PC-3 (cell line): ENCODE measurements around the gene POLR3F. TPM values are rescaled to one million over a fixed set of nuclear protein-coding genes. Genes with fewer than 3 reads are reported as not detected.

Source experiments
- ATAC-seq: fragments of 200-7000 bp; cut with Tn5 transposase; 2 replicates; pipeline ENCODE4 v1.9.1; 2020; ENCODE audit warnings: mild to moderate bottlenecking, moderate library complexity
- BruUV-seq: library from RNA; stranded (reverse); fragments of 400-500 nt; replicated peaks from 2 replicates; lab custom pipeline; 2021; lab: Mats Ljungman, UMichigan
- CTCF ChIA-PET: fragments of 300-600 bp; sonication (Branson Sonifier 250); formaldehyde crosslinking; loops from one replicate; lab custom pipeline; 2022; ENCODE audit warnings: antibody characterized with exemption; lab: Charles Lee
- POLR2A ChIA-PET: fragments of 300-600 bp; sonication (Branson Sonifier 250); formaldehyde crosslinking; loops from one replicate; lab custom pipeline; 2022; ENCODE audit warnings: antibody characterized with exemption; ENCODE audit not compliant: unreplicated experiment; lab: Charles Lee
- DNase-seq: peaks from one replicate; pipeline ENCODE4 v3.0.0-alpha.2; 2015
- H2AFZ ChIP-seq: fragments of 300-600 bp; sonication (generic); 2 replicates; pipeline ENCODE4 v1.6.0; 2016; ENCODE audit warnings: antibody characterized with exemption, low read length
- H3F3A ChIP-seq: fragments of 300-600 bp; sonication (generic); one replicate; pipeline ENCODE4 v1.6.0; 2017; ENCODE audit warnings: antibody characterized with exemption, low read length, control low read depth, mild to moderate bottlenecking; ENCODE audit not compliant: unreplicated experiment
- H3K27ac ChIP-seq: fragments of 300-600 bp; sonication (generic); 2 replicates; pipeline ENCODE4 v1.5.1; 2016; ENCODE audit warnings: mild to moderate bottlenecking, low read length
- H3K27me3 ChIP-seq: fragments of 300-600 bp; sonication (generic); 2 replicates; pipeline ENCODE4 v1.6.1; 2016; ENCODE audit warnings: low read length, mixed read lengths
- H3K36me3 ChIP-seq: fragments of 300-600 bp; sonication (generic); 2 replicates; pipeline ENCODE4 v1.6.1; 2016; ENCODE audit warnings: low read depth, mixed run types, low read length, mixed read lengths
- H3K4me1 ChIP-seq: fragments of 300-600 bp; sonication (generic); 2 replicates; pipeline ENCODE4 v1.5.1; 2016; ENCODE audit warnings: low read length; ENCODE audit not compliant: insufficient read depth
- H3K4me2 ChIP-seq: fragments of 300-600 bp; sonication (generic); 2 replicates; pipeline ENCODE4 v1.6.0; 2016; ENCODE audit warnings: low read length
- H3K4me3 ChIP-seq: fragments of 300-600 bp; sonication (generic); 2 replicates; pipeline ENCODE4 v1.5.1; 2016; ENCODE audit warnings: mild to moderate bottlenecking, low read length, mixed read lengths
- H3K79me2 ChIP-seq: fragments of 300-600 bp; sonication (generic); 2 replicates; pipeline ENCODE4 v1.6.1; 2017; ENCODE audit warnings: low read length, mixed read lengths
- H3K9ac ChIP-seq: fragments of 300-600 bp; sonication (generic); 2 replicates; pipeline ENCODE4 v1.6.0; 2016; ENCODE audit warnings: mild to moderate bottlenecking, low read length
- H3K9me2 ChIP-seq: fragments of 300-600 bp; sonication (generic); replicated peaks from 2 replicates; pipeline ENCODE4 v1.6.1; 2016; ENCODE audit warnings: mixed run types, low read length, mixed read lengths
- H3K9me3 ChIP-seq: fragments of 300-600 bp; sonication (generic); 2 replicates; pipeline ENCODE4 v1.6.1; 2016; ENCODE audit warnings: low read length, mixed read lengths
- H4K20me1 ChIP-seq: fragments of 300-600 bp; sonication (generic); 2 replicates; pipeline ENCODE4 v1.6.1; 2016; ENCODE audit warnings: low read length, mixed read lengths
- EZH2 ChIP-seq: fragments of 300-600 bp; sonication (generic); IDR thresholded peaks from one replicate; pipeline ENCODE4 v1.6.1; 2017; ENCODE audit warnings: antibody characterized with exemption, mild to moderate bottlenecking, low read length; ENCODE audit not compliant: unreplicated experiment
- EZH2phosphoT487 ChIP-seq: fragments of 300-600 bp; sonication (generic); IDR thresholded peaks from 2 replicates; pipeline ENCODE4 v1.6.1; 2018; ENCODE audit warnings: mild to moderate bottlenecking, antibody characterized with exemption, low read length, borderline replicate concordance
- intact Hi-C: fragments of 100-400 bp; cut with micrococcal nuclease; formaldehyde crosslinking; loops from 2 replicates; pipeline ENCODE4 v1.9.0; 2023
- total RNA-seq: library from RNA; depleted of rRNA; stranded (reverse); fragments of >200 nt; gene quantifications from 2 replicates; pipeline ENCODE4 v1.2.3, GENCODE V29; 2014
- TF ChIP-seq, protein P1 (sequence below): fragments of 300-600 bp; sonication (generic); conservative IDR thresholded peaks from 2 replicates; pipeline ENCODE4 v1.5.1; 2017; ENCODE audit warnings: antibody characterized with exemption, low read depth, mild to moderate bottlenecking, low read length

The POLR3F gene
- total RNA-seq, 1 experiment from 2014 or later: 28.2 TPM

DNA sequence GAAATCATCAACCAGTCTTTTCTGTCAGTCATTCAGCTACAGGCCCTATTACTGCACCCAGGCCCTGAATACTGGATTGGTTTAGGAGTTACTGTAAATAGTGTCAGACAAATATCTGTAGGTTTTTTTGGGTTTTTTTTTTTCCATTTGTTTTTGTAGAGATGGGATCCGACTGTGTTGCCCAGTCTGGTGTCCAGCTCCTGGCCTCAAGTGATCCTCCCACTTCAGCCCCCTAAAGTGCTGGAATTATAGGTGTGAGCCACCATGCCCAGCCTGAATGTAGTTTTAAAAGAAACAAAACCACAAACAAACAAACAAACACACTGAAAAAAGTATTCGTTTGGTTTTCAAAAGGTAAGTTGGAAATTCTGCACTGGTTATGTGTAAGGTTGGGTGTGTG is 40.0 kb upstream of the POLR3F start:
- no peaks in the 10 kb centered on the region for H3K9me2 ChIP-seq
- TF ChIP-seq, protein P1, sequence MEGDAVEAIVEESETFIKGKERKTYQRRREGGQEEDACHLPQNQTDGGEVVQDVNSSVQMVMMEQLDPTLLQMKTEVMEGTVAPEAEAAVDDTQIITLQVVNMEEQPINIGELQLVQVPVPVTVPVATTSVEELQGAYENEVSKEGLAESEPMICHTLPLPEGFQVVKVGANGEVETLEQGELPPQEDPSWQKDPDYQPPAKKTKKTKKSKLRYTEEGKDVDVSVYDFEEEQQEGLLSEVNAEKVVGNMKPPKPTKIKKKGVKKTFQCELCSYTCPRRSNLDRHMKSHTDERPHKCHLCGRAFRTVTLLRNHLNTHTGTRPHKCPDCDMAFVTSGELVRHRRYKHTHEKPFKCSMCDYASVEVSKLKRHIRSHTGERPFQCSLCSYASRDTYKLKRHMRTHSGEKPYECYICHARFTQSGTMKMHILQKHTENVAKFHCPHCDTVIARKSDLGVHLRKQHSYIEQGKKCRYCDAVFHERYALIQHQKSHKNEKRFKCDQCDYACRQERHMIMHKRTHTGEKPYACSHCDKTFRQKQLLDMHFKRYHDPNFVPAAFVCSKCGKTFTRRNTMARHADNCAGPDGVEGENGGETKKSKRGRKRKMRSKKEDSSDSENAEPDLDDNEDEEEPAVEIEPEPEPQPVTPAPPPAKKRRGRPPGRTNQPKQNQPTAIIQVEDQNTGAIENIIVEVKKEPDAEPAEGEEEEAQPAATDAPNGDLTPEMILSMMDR: no peak
- TF ChIP-seq EZH2phosphoT487: no peak
- no peak for TF ChIP-seq EZH2
- ATAC-seq (no peak), DNase-seq (no peak)
- CTCF ChIA-PET: no interaction called here
- H4K20me1 ChIP-seq: no peaks in the 10 kb centered on the region
- no peaks in the 10 kb centered on the region for H3K36me3 ChIP-seq
- H3K27ac ChIP-seq: no peak overlapping the region
- no peaks in the 10 kb centered on the region for H3K27me3 ChIP-seq
- H2AFZ ChIP-seq: no peak overlapping the region
- intact Hi-C loops: no loop called here
- H3F3A ChIP-seq: no peaks in the 10 kb centered on the region
- H3K9ac ChIP-seq: no peak overlapping the region
- no TSS peak for BruUV-seq
- H3K79me2 ChIP-seq: no peaks in the 10 kb centered on the region
- H3K4me2 ChIP-seq: no peak overlapping the region
- H3K9me3 ChIP-seq: no peaks in the 10 kb centered on the region
- H3K4me1 ChIP-seq: no peaks in the 10 kb centered on the region
- POLR2A ChIA-PET: no interaction called here
- H3K4me3 ChIP-seq: no peak overlapping the region

DNA sequence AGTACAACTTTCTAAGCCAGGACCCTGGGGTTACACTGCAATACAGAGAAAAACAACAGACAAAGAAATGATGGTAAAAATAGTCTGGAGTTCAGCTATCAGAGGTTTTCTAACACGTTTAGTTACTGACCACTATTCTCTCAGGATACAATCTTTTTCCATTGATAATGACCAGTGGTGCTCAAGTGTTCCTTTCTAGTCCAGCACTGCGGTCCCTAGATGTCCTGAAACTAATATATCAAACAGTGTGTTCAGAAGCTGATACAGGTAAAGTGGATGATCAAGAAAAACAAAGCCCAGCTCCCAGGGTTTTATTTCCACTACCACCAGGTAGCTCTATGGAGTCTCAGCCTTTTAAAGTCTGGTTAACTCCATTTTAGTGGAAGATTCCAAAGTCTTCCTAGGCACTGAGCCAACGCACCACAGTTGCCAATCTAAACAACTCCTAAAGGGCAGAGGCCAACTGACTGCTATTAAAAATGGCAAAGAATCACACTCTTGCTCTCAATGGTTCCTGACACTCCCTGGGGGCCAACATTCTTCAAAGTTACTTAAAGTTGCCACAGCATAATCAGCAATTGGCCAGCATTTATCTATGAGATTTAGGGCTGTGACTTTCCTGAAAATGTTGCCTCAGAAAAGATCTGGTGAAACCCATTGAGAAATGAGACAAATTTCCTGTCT is 38.6 kb upstream of the POLR3F start:
- intact Hi-C loops: no loop called here

More for the DNA sequence above, 38.6 kb upstream of the POLR3F start:
- H3K36me3 ChIP-seq: no peaks in the 10 kb centered on the region
- H3K27ac ChIP-seq: no peak overlapping the region
- no peaks in the 10 kb centered on the region for H4K20me1 ChIP-seq
- no peaks in the 10 kb centered on the region for H3F3A ChIP-seq
- ATAC-seq: no peak
- no TSS peak for BruUV-seq
- no peak overlapping the region for H3K4me3 ChIP-seq
- H3K4me1 ChIP-seq: no peaks in the 10 kb centered on the region
- peak; percentile 11 for DNase-seq
- CTCF ChIA-PET: no interaction called here
- no peak overlapping the region for H3K9ac ChIP-seq
- H3K9me3 ChIP-seq: no peaks in the 10 kb centered on the region
- H3K79me2 ChIP-seq: no peaks in the 10 kb centered on the region
- no peak overlapping the region for H2AFZ ChIP-seq
- no peak overlapping the region for H3K4me2 ChIP-seq
- no peaks in the 10 kb centered on the region for H3K9me2 ChIP-seq
- no peaks in the 10 kb centered on the region for H3K27me3 ChIP-seq
- TF ChIP-seq EZH2 (no peak), EZH2phosphoT487 (no peak)
- TF ChIP-seq, protein P1: no peak
- POLR2A ChIA-PET: no interaction called here
